PC-9 (cell line): ENCODE results near the gene ANKUB1. TPM values are rescaled to one million over a fixed set of nuclear protein-coding genes. Genes with fewer than 3 reads are reported as not detected.
A peak's percentile ranks its signal among the peaks of the same experiment; 100 is the strongest.

Experiments used
- BruUV-seq: library from RNA; stranded (reverse); fragments of 400-500 nt; replicated peaks from 2 replicates; lab custom pipeline; 2021; lab: Mats Ljungman, UMichigan
- CTCF ChIA-PET: fragments of 300-600 bp; sonication (Branson Sonifier 250); formaldehyde crosslinking; loops from one replicate; lab custom pipeline; 2022; ENCODE audit warnings: antibody characterized with exemption; lab: Charles Lee
- POLR2A ChIA-PET: fragments of 300-600 bp; sonication (Branson Sonifier 250); formaldehyde crosslinking; loops from one replicate; lab custom pipeline; 2022; ENCODE audit warnings: antibody characterized with exemption; ENCODE audit not compliant: unreplicated experiment; lab: Charles Lee
- DNase-seq, 2 experiments: peaks; one replicate each; pipeline versions ENCODE4 v3.0.0 to v3.0.0-alpha.2; 2015 to 2022; ENCODE audit warnings: mixed read lengths in 1 of 2
- H2AFZ ChIP-seq: fragments of 200-600 bp; sonication (generic); 2 replicates; pipeline ENCODE4 v1.8.1; 2017; ENCODE audit warnings: antibody characterized with exemption
- H3F3A ChIP-seq: fragments of 200-600 bp; sonication (generic); 2 replicates; pipeline ENCODE4 v1.8.1; 2017; ENCODE audit warnings: antibody characterized with exemption, mild to moderate bottlenecking, low read depth; ENCODE audit not compliant: insufficient read depth
- H3K27ac ChIP-seq: fragments of 200-600 bp; sonication (generic); 2 replicates; pipeline ENCODE4 v1.6.1; 2016; ENCODE audit warnings: mixed run types
- H3K27me3 ChIP-seq: fragments of 200-600 bp; sonication (generic); 2 replicates; pipeline ENCODE4 v1.6.1; 2016; ENCODE audit warnings: low read depth, mixed run types; ENCODE audit not compliant: insufficient read depth
- H3K36me3 ChIP-seq: fragments of 200-600 bp; sonication (generic); 2 replicates; pipeline ENCODE4 v1.6.1; 2016; ENCODE audit warnings: low read depth, mixed run types
- H3K4me1 ChIP-seq: fragments of 200-600 bp; sonication (generic); replicated peaks from 2 replicates; pipeline ENCODE4 v1.6.1; 2016; ENCODE audit warnings: mixed run types; ENCODE audit not compliant: insufficient read depth
- H3K4me2 ChIP-seq: fragments of 200-600 bp; sonication (generic); 2 replicates; pipeline ENCODE4 v1.6.1; 2017; ENCODE audit warnings: mixed run types
- H3K4me3 ChIP-seq: fragments of 200-600 bp; sonication (generic); 2 replicates; pipeline ENCODE4 v1.6.1; 2016; ENCODE audit warnings: mixed run types
- H3K79me2 ChIP-seq: fragments of 200-600 bp; sonication (generic); 2 replicates; pipeline ENCODE4 v1.6.1; 2017; ENCODE audit warnings: low read depth, mixed run types
- H3K9me2 ChIP-seq: fragments of 200-600 bp; sonication (generic); 2 replicates; pipeline ENCODE4 v1.8.1; 2017; ENCODE audit warnings: mild to moderate bottlenecking; ENCODE audit not compliant: insufficient read depth
- H3K9me3 ChIP-seq: fragments of 200-600 bp; sonication (generic); 2 replicates; pipeline ENCODE4 v1.8.1; 2016; ENCODE audit warnings: low read depth; ENCODE audit not compliant: insufficient read depth
- H4K20me1 ChIP-seq: fragments of 200-600 bp; sonication (generic); 2 replicates; pipeline ENCODE4 v1.8.1; 2017; ENCODE audit not compliant: insufficient read depth
- CTCF ChIP-seq: fragments of 200-600 bp; sonication (generic); conservative IDR thresholded peaks from 2 replicates; pipeline ENCODE4 v1.6.1; 2017; ENCODE audit warnings: mixed run types, antibody characterized with exemption, mild to moderate bottlenecking, moderate library complexity
- EZH2 ChIP-seq: fragments of 200-600 bp; sonication (generic); IDR thresholded peaks from 2 replicates; pipeline ENCODE4 v1.8.0; 2017; ENCODE audit warnings: antibody characterized with exemption, low read depth
- intact Hi-C: fragments of 100-400 bp; cut with micrococcal nuclease; formaldehyde crosslinking; loops from one replicate; pipeline ENCODE4 v1.10.0; 2022; ENCODE audit not compliant: unreplicated experiment
- total RNA-seq: library from RNA; stranded (reverse); gene quantifications from 2 replicates; pipeline ENCODE4 v1.2.3, GENCODE V29; 2021

Gene ANKUB1
- total RNA-seq, 1 experiment from 2014 or later = not detected

DNA sequence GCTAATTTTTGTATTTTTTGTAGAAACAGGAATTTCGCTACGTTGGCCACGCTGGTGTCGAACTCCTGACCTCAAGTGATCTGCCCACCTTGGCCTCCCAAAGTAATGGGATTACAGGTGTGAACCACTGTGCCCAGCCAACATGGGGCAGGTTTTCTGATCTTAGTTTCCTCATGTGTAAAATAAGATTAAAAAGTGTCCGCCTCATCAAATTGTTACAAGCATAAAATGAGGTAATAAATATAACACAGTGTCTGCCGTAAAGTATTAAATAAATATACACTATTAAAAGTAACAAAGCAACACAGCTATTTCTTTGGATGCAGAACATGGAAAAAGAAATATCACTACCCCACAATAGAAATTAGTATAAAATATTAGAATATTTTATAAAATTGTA lies 23.6 kb downstream of the ANKUB1 start:
- CTCF ChIA-PET = no interaction called here
- intact Hi-C loops = loop anchor here (5.0 to 10.0 kb wide), 2 partner anchors 166 to 414 kb away; no protein-coding TSS in a partner anchor
- TF ChIP-seq EZH2 (no peak), CTCF (no peak)

DNA sequence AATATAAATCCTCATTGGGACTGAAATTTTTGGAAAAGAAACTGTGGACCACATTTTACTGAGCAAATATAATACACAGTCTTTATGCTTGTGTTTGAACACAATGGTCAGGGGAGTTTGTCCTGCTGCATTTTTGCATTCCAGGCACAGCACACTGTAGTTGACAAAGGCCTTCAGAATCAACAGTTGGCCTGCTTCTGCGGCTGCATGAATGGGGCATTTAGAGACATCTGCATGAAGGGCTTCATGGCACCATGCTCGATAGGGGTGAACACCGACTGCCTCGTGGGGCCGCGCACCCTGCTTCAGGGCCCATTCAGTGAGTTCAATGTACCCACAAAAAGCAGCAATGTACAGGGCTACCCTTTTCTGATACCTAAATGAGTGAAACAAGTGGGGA lies 24.6 kb downstream of the ANKUB1 start:
- TF ChIP-seq EZH2 = no peak
- TF ChIP-seq CTCF = no peak
- no peak overlapping the region for H2AFZ ChIP-seq
- POLR2A ChIA-PET = interaction anchor here (0.7 kb wide), 1 partner anchor 37 kb away, joined by 6 read pairs; no protein-coding TSS in a partner anchor

More for the DNA sequence above, 23.6 kb downstream of the ANKUB1 start:
- no TSS peak for BruUV-seq
- Histone ChIP-seq H4K20me1 (no peaks in the 10 kb centered on the region), H3K79me2 (no peaks in the 10 kb centered on the region), H3F3A (no peaks in the 10 kb centered on the region), H2AFZ (no peak overlapping the region), H3K27ac (no peak overlapping the region), H3K36me3 (no peaks in the 10 kb centered on the region), H3K27me3 (no peaks in the 10 kb centered on the region), H3K9me3 (no peaks in the 10 kb centered on the region), H3K9me2 (0 out of 2 replicates have a peak, but pooled peaks cover 4% of the 10 kb centered on the region), H3K4me3 (no peak overlapping the region), H3K4me1 (no peaks in the 10 kb centered on the region), H3K4me2 (no peak overlapping the region)
- DNase-seq = no peak
- POLR2A ChIA-PET = no interaction called here

DNA sequence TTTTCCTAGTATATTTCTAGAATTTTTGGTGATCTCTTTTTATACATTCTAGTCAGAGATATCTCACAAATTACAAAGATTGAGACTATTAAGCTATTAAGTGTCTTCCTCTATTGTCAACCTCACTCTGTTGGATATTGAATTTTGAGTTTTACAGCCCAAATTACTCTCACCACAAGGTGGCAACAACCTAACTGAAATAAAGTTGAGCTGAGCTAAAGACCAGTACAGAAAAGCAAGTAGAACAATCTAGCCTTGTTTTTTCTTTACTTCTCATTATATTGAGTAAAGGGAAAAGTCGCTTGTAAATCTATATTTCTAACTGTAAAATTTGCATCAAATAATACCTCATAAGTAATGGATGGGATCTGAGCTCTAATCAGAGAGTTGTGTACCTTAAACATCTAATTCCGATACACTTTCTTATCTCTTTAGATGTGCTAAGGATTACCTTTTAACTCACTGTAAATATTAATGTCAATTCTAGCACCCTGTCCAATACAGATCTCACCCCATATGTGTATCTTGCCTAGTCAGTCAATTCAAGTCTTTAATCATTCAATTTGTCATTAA lies 26.5 kb downstream of the ANKUB1 start:
- no peak overlapping the region for H2AFZ ChIP-seq
- H3K27me3 ChIP-seq = no peaks in the 10 kb centered on the region
- no peaks in the 10 kb centered on the region for H3K79me2 ChIP-seq
- no peaks in the 10 kb centered on the region for H3K4me1 ChIP-seq
- H3K4me3 ChIP-seq = no peak overlapping the region
- H4K20me1 ChIP-seq = no peaks in the 10 kb centered on the region
- no peaks in the 10 kb centered on the region for H3K9me2 ChIP-seq
- H3K36me3 ChIP-seq = no peaks in the 10 kb centered on the region
- DNase-seq = no peak
- H3F3A ChIP-seq = no peaks in the 10 kb centered on the region
- no peak overlapping the region for H3K27ac ChIP-seq
- H3K4me2 ChIP-seq = no peak overlapping the region
- BruUV-seq = no TSS peak
- intact Hi-C loops = loop anchor here (1.0 to 10.0 kb wide), 3 partner anchors 42 to 416 kb away; no protein-coding TSS in a partner anchor
- TF ChIP-seq CTCF = peak; percentile 74
- TF ChIP-seq EZH2 = no peak
- no peaks in the 10 kb centered on the region for H3K9me3 ChIP-seq
- POLR2A ChIA-PET = interaction anchor here (0.5 to 1.0 kb wide), 6 partner anchors 14 to 152 kb away, joined by 3 to 16 read pairs (median 6); partner anchors contain the start of gene COMMD2
- CTCF ChIA-PET = interaction anchor here (0.6 to 2.8 kb wide), 5 partner anchors 32 to 747 kb away, joined by 3 to 56 read pairs (median 4); no protein-coding TSS in a partner anchor

More for the DNA sequence above, 24.6 kb downstream of the ANKUB1 start:
- Histone ChIP-seq H3K9me3 (no peaks in the 10 kb centered on the region), H3K4me1 (no peaks in the 10 kb centered on the region), H3K27ac (no peak overlapping the region), H3K36me3 (no peaks in the 10 kb centered on the region), H3K4me2 (no peak overlapping the region), H4K20me1 (no peaks in the 10 kb centered on the region), H3K4me3 (no peak overlapping the region), H3K27me3 (no peaks in the 10 kb centered on the region), H3K79me2 (no peaks in the 10 kb centered on the region), H3F3A (no peaks in the 10 kb centered on the region), H3K9me2 (0 out of 2 replicates have a peak, but pooled peaks cover 4% of the 10 kb centered on the region)
- DNase-seq = no peak
- BruUV-seq = no TSS peak
- CTCF ChIA-PET = interaction anchor here (0.5 to 2.8 kb wide), 3 partner anchors 11 to 255 kb away, joined by 3 to 56 read pairs (median 6); no protein-coding TSS in a partner anchor
- intact Hi-C loops = loop anchor here (5.0 to 10.0 kb wide), 2 partner anchors 167 to 415 kb away; no protein-coding TSS in a partner anchor
